ENCODE measurements around the gene WDR35.

Gene WDR35
- total RNA-seq, result 12.8 to 16.9 reads per million in 2 donors

DNA sequence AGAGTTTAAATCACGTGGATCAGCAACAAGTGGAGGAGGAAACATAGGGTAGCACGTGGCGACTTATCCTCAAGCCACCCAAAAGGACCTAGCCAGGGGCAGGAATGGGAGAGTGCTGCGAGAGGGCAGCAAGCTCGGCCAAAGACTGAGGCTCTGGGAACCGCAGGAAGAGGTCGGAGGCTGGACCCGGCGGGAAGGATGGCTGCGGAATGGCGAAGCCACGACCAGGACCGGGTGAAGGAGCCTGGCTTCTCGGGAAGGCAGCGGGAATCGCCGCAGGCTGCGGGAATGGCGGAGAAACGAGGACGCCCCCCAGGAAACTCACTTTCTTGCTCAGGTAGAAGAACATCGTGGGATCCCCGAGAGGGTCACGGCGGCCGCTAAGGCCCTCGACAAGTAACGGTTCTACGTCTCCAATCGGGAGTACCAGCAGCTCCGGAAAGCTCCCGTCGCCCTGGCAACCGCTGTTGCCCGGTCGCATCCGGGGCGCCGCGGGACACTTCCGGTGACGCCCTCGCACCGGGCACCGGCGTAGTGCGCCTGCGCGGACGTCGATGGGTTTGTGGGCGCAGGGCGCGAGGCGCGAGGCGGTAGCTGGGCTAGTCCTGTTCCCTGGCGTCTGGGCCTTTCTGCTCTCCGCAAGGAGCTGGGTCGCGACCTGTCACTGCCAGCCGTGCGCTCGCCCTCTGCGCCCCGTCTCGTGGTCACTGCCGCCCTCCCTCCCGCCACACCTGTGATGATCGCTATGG lies at the start of gene WDR35:
WDR35 (minus strand) TSS at position 439 of the 749 bp plus-strand sequence; CDS start at position 349, 90 bp downstream.
- DNase-seq, result peak; percentile 78 to 90 (median 85)

DNA sequence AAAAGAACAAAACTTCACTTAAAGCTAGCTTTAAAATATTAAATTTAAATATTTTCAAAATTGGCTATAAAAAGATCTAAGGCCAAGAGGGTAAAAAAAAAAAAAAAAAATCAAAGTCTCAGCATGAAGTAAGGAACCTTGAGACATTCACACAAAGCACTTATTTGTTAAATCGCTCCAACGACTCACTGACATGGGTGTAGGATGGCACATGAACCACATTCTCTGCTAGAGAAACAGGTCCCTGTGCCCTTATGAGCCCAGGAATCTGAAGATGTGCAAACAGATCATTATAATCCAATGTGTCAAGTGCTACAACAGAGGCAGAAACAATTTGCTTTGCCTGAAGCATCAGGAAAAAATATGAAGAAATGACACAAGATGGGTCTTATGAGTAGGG lies 47.8 kb upstream of the WDR35 start:
- no peak for DNase-seq

GRCh38 chr2:20035955-20036666 lies 46.2 kb upstream of the WDR35 start:
- peak in 1 of 5 experiments; percentile 9 for DNase-seq

- DNase-seq, result no peak
These were observed 44.9 kb upstream of the WDR35 start for GRCh38 chr2:20034821-20035220.

GRCh38 chr2:20034218-20034617 lies 44.3 kb upstream of the WDR35 start:
- DNase-seq, result no peak

GRCh38 chr2:20033322-20033721 lies 43.4 kb upstream of the WDR35 start:
- DNase-seq, result no peak

DNA sequence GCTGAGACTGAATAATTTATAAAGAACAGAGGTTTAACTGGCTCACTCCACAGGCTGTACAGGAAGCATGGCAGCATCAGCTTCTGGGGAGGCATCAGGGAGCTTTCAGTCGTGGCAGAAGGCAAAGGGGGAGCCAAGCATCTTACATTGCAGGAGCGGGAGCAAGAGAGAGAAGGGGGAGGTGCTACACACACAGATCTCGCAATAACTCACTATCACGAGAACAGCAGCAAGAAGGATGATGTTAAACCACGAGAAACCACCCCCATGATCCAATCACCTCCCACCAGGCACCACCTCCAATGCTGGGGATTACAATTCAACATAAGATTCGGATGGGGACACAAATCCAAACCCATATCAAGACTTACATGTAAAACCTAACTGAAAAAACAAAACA lies 40.3 kb upstream of the WDR35 start:
- DNase-seq, result no peak

- no peak for DNase-seq
These were observed 38.0 kb upstream of the WDR35 start for GRCh38 chr2:20027705-20028434.

DNA sequence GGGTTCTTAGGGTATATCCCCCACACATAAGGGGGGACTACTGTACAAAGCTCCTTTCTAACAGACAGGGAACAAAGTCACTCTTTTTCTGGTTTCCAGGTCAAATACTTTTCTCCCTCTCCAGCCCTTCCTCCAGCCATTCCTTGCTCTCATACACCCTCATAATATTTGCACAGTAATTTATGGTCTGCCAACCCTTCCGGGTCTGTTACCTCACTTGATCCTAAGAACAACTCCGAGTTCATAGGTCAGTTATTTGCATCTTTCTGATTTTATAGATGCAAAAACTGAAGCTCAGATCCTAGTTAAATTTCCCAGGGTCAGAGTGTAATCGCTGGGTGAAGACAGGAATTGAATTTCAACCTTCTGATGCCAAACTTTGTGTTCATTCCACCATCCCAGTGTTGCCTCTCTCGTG lies 37.4 kb upstream of the WDR35 start:
- no peak for DNase-seq

DNA sequence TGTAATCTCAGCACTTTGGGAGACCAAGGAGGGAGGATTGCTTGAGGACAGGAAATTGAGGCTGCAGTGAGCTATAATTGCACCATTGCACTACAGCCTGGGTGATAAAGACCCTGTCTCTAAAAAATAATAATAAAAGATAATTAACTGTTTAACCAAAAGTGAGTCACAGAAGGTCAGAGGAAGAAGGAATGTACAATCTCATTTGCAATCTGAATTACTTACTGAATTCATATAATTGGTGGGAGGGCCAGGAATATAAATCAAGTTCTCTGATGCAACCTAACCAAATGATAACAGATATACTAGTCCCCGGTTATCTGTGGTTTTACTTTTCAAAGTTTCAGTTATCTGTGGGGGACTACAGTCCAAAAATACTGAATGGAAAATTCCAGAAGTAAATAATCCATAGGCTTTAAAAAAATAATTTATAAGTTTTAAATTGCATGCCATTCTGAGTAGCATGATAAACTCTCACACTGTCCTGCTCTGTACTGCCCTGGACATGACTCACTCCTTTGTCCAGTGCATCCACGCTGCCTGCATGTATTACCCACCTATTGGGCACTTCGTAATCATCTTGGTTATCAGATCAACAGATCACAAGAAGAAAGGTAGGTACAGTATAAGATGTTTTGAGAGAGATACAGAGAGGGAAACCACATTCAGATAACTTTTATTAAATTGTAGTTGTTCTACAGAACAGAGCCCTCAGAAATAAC lies 35.3 kb upstream of the WDR35 start:
- peak in 1 of 5 experiments; percentile 21 for DNase-seq

DNA sequence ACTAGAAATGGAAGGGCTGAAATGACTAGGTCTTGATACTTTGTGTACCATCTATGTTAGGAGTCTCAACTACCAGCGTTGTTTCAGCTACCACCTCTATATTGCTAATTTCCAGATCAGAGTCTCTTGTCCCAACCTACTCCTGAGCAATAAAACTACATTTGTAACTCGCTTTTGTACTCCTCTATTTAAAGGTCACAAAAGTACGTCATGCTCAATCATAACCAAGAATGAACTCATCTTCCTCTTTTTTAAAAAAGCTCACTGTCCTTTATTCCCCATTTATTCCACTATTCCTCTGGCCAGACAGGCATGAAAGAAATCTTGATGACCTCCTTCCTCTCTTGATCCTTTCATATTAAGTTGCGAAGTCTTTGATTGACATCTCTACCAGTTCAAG lies 33.8 kb upstream of the WDR35 start:
- no peak for DNase-seq

- no peak for DNase-seq
These were observed 31.6 kb upstream of the WDR35 start for GRCh38 chr2:20021405-20022009.

DNA sequence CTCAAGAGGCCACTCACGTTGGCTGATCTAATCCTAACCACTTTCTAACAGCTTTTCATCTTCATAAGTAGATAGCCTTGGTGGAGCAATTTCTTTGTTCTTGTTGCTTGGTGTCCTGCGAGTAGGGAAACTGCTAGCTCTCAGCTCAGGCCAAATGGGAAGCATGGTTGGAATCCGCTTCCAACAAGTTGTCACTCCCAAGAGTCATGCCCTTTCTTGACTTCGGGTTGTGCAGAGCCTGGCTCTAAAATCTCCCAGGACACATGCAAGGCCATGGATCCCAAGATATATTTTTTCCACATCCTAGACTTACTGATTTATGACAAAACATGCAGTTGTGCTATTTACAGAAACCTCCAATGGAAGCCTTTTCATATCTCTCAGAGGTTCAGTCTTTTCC lies 29.8 kb upstream of the WDR35 start:
- DNase-seq, result no peak

DNA sequence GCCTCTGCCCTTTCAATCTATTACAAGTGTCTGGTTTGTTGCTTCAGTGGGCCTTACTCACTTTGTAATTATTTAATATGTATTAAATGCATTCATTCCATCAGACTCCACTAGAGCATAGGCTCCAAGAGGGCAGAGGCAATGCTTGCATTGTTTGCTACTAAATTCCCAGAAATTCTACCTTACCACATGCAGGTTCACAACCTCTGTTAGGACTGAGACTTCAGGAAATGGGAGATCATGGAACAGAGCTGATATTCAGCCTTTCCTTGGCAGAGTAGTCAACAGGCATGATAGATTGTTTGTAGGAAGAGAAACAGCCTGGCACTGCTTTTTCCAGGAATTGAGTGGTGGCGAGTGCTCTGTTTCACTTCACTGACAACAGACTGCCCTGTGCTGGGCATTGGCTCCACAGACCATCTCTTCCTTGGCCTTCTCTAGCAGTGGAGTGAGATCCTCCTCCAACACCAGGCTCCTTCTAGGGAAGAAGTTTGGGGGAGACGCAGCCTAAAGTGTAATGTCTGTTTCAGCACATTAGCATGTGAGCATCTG lies 28.8 kb upstream of the WDR35 start:
- no peak for DNase-seq

DNA sequence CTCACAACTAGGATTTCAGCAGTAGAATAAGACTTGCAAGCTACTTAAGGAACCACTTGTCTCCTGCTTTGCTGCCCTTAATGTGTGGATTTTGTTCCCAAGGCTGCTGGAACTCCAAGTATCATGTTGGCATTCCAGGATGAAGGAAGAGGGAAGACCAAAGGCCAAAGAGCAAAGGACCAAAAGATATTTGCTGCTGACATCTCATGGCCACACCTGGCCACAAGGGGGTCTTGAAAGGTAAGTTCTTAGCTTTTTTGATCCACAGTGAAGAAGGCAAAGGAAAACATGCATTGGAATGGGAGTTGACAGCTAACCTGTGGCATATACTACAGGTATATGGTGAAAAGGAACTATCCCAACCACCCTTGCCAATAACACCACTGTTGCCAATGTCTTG lies 26.4 kb upstream of the WDR35 start:
- DNase-seq, result no peak

DNA sequence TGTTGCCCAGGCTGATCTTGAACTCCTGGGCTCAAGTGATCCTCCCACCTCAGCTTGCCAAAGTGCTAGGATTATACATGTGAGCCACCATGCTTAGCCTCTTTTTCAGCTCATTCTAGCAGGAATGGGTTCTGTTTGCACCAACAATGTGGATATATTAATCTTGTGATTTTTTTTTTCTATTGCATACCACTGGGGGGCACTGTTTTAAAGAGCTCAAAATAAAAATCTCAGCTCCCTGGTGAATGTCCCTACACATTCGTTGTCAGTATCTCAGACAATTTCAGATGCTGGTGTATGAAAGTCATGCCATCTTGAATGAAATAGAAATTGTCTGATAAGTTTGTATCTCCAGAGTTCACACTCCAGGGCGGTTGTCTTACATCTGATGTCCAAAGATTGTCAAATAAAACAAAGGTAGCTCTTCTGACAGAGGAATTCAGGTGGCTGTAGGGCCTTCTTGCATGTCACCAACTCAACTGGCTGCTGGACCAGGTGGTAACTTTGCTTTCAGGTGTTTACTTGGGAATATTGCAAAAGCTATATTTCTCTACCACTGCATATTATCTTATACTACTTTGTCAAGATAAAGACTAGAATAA lies 25.7 kb upstream of the WDR35 start:
- DNase-seq, result peak in 2 of 5 experiments; percentile 11 to 49

GRCh38 chr2:20013126-20013849 lies 23.4 kb upstream of the WDR35 start:
- DNase-seq, result no peak

GRCh38 chr2:20012282-20013125 lies 22.6 kb upstream of the WDR35 start, which contains the start of gene MATN3:
Gene MATN3, minus strand, starts transcription at chr2:20012668. Its CDS starts 37 bp downstream, at chr2:20012631.
- peak in 1 of 5 experiments; percentile 12 for DNase-seq

- DNase-seq, result no peak
These were observed 22.1 kb upstream of the WDR35 start for GRCh38 chr2:20012032-20012281.

All from T-helper 2 cell (primary cell).